A549 (cell line): Measurements from ENCODE around the gene ANKRD63. TPM values are rescaled to one million over a fixed set of nuclear protein-coding genes. Genes with fewer than 3 reads are reported as not detected.

Experiments
- ATAC-seq, 2 experiments: fragments of 200-7000 bp in 1 of 2; fragments of >200 bp in 1 of 2; cut with Nextera tagmentation in 1 of 2; cut with Tn5 transposase in 1 of 2; 3 replicates each; pipeline versions ENCODE4 v1.8.0 to v1.9.1; 2018 to 2020; ENCODE audit warnings: mild to moderate bottlenecking in 1 of 2, moderate library complexity in 1 of 2
- CTCF ChIA-PET: fragments of 300-600 bp; sonication (Branson Sonifier 250); formaldehyde crosslinking; extraction: SDS; loops from one replicate; lab custom pipeline; 2021; ENCODE audit warnings: antibody characterized with exemption, inconsistent platforms; lab: Yijun Ruan, JAX
- POLR2A ChIA-PET: fragments of 350-600 bp; formaldehyde crosslinking; extraction: SDS; loops from one replicate; lab custom pipeline; 2021; ENCODE audit warnings: antibody characterized with exemption, inconsistent platforms; lab: Yijun Ruan, JAX
- DNase-seq, 2 experiments: peaks; one replicate each; pipeline versions ENCODE4 v3.0.0 to v3.0.0-alpha.2; 2011 to 2016; ENCODE audit warnings: low read depth in 1 of 2, low spot score in 1 of 2
- FAIRE-seq: peaks from 2 replicates; lab custom pipeline; 2011; peaks lifted over from hg19 to GRCh38; lab: Jason Lieb, UNC
- H3K27ac ChIP-seq, 2 experiments: fragments of >200 bp; sonication (Bioruptor Twin); formaldehyde crosslinking; 3 replicates each; pipeline ENCODE4 v1.5.1; 2016 to 2017
- H3K4me1 ChIP-seq: fragments of >200 bp; sonication (Bioruptor Twin); formaldehyde crosslinking; 3 replicates; pipeline ENCODE4 v1.6.1; 2016
- H3K4me2 ChIP-seq: fragments of >200 bp; sonication (Bioruptor Twin); formaldehyde crosslinking; 3 replicates; pipeline ENCODE4 v1.6.1; 2016
- H3K4me3 ChIP-seq: fragments of >200 bp; sonication (Bioruptor Twin); formaldehyde crosslinking; 3 replicates; pipeline ENCODE4 v1.5.1; 2016
- H3K9me3 ChIP-seq: fragments of >200 bp; sonication (Bioruptor Twin); formaldehyde crosslinking; 3 replicates; pipeline ENCODE4 v1.6.1; 2016
- BHLHE40 ChIP-seq: IDR thresholded peaks from 2 replicates; pipeline ENCODE4 v1.6.1; 2012; ENCODE audit warnings: low read depth, low read length, inconsistent platforms
- CBX2 ChIP-seq: fragments of 200-600 bp; sonication (generic); IDR thresholded peaks from 2 replicates; pipeline ENCODE4 v1.6.1; 2016; ENCODE audit warnings: low read depth, mild to moderate bottlenecking, borderline replicate concordance
- EHF ChIP-seq: fragments of 250-450 bp; sonication (Bioruptor Pico); IDR thresholded peaks from 2 replicates; pipeline ENCODE4 v1.5.0; 2020; ENCODE audit warnings: mild to moderate bottlenecking
- FOSB ChIP-seq: fragments of 250-450 bp; sonication (Bioruptor Pico); IDR thresholded peaks from 2 replicates; pipeline ENCODE4 v1.5.0; 2020; ENCODE audit warnings: mild to moderate bottlenecking, moderate library complexity
- FOSL2 ChIP-seq, 2 experiments: fragments of 450-650 bp in 1 of 2; fragments of >200 bp in 1 of 2; sonication (Bioruptor Twin) in 1 of 2; formaldehyde crosslinking; IDR thresholded peaks; 2 replicates each; pipeline versions ENCODE4 v1.5.0 to v1.6.1; 2016 to 2020; ENCODE audit warnings: mild to moderate bottlenecking in 1 of 2, moderate library complexity in 1 of 2
- HDAC2 ChIP-seq: fragments of 200-600 bp; sonication (generic); IDR thresholded peaks from 2 replicates; pipeline ENCODE4 v1.6.1; 2016
- HEYL ChIP-seq: fragments of 250-450 bp; sonication (Bioruptor Pico); IDR thresholded peaks from 2 replicates; pipeline ENCODE4 v1.8.0; 2021; ENCODE audit warnings: mild to moderate bottlenecking, moderate library complexity
- HOXB5 ChIP-seq: fragments of 250-450 bp; sonication (Bioruptor Pico); IDR thresholded peaks from 2 replicates; pipeline ENCODE4 v1.5.0; 2020; ENCODE audit warnings: mild to moderate bottlenecking, moderate library complexity
- JUN ChIP-seq, 2 experiments: fragments of >200 bp; sonication (Bioruptor Twin); formaldehyde crosslinking; IDR thresholded peaks; 2 replicates in 1 of 2; 3 replicates in 1 of 2; pipeline ENCODE4 v1.6.1; 2016 to 2017
- NFE2L2 ChIP-seq: fragments of 150-350 bp; conservative IDR thresholded peaks from 2 replicates; pipeline ENCODE4 v1.6.1; 2014; ENCODE audit warnings: low read length
- NR3C1 ChIP-seq: fragments of >200 bp; sonication (Bioruptor Twin); formaldehyde crosslinking; IDR thresholded peaks from 3 replicates; pipeline ENCODE4 v1.6.1; 2017
- RAD21 ChIP-seq, 2 experiments: fragments of >200 bp in 1 of 2; sonication (Bioruptor Twin) in 1 of 2; formaldehyde crosslinking in 1 of 2; IDR thresholded peaks in 1 of 2; conservative IDR thresholded peaks in 1 of 2; 2 replicates in 1 of 2; 3 replicates in 1 of 2; pipeline ENCODE4 v1.6.1; 2012 to 2018; ENCODE audit warnings: inconsistent platforms in 1 of 2
- RARB ChIP-seq: fragments of 250-450 bp; sonication (Bioruptor Pico); IDR thresholded peaks from 2 replicates; pipeline ENCODE4 v1.8.0; 2021; ENCODE audit warnings: mild to moderate bottlenecking, moderate library complexity
- RFX5 ChIP-seq: fragments of 450-650 bp; IDR thresholded peaks from 2 replicates; pipeline ENCODE4 v1.7.1; 2014; ENCODE audit warnings: antibody characterized with exemption, mild to moderate bottlenecking, moderate library complexity
- TFCP2L1 ChIP-seq: fragments of 250-450 bp; sonication (Bioruptor Pico); IDR thresholded peaks from 2 replicates; pipeline ENCODE4 v1.5.0; 2021; ENCODE audit warnings: mild to moderate bottlenecking
- TP53 ChIP-seq: fragments of 250-450 bp; sonication (Bioruptor Pico); IDR thresholded peaks from 2 replicates; pipeline ENCODE4 v1.5.0; 2021; ENCODE audit warnings: mild to moderate bottlenecking, moderate library complexity
- WGBS: methylation state at CpG from one replicate; pipeline ENCODE4 v1.1.6; 2017; ENCODE audit errors: missing lambda C conversion rate; 5-methylcytosine and 5-hydroxymethylcytosine counted together
- polyA plus RNA-seq, 4 experiments: library from polyadenylated mRNA; depleted of rRNA in 3 of 4; stranded (reverse); fragments of >200 nt; fragmentation: RNase III in 1 of 4; extraction: RNeasy Plus Mini Kit Qiagen cat#74134 plus additional on column Dnase treatment in 1 of 4; gene quantifications; 2 replicates in 3 of 4; 3 replicates in 1 of 4; pipeline ENCODE4 v1.2.3, GENCODE V29; 2011 to 2017
- TF ChIP-seq, protein P1 (sequence below): IDR thresholded peaks from 2 replicates; pipeline ENCODE4 v1.6.1; 2012
- TF ChIP-seq, protein P2 (sequence below): fragments of >200 bp; sonication (Bioruptor Twin); formaldehyde crosslinking; IDR thresholded peaks from 3 replicates; pipeline ENCODE4 v1.6.1; 2016
- TF ChIP-seq, protein P3 (sequence below): fragments of 200-600 bp; sonication (generic); IDR thresholded peaks from 2 replicates; pipeline ENCODE4 v1.6.1; 2016; ENCODE audit warnings: antibody characterized with exemption, mild to moderate bottlenecking, moderate library complexity
- TF ChIP-seq, protein P4 (sequence below): fragments of >200 bp; sonication (Bioruptor Twin); formaldehyde crosslinking; IDR thresholded peaks from 2 replicates; pipeline ENCODE4 v1.6.1; 2016
- TF ChIP-seq, protein P5 (sequence below): IDR thresholded peaks from 2 replicates; pipeline ENCODE4 v1.6.1; 2012

ANKRD63 gene
- polyA plus RNA-seq, 2 of the 4 experiments (the other 2 are of a cell fraction), result 0.25 TPM; not detected in 1

DNA sequence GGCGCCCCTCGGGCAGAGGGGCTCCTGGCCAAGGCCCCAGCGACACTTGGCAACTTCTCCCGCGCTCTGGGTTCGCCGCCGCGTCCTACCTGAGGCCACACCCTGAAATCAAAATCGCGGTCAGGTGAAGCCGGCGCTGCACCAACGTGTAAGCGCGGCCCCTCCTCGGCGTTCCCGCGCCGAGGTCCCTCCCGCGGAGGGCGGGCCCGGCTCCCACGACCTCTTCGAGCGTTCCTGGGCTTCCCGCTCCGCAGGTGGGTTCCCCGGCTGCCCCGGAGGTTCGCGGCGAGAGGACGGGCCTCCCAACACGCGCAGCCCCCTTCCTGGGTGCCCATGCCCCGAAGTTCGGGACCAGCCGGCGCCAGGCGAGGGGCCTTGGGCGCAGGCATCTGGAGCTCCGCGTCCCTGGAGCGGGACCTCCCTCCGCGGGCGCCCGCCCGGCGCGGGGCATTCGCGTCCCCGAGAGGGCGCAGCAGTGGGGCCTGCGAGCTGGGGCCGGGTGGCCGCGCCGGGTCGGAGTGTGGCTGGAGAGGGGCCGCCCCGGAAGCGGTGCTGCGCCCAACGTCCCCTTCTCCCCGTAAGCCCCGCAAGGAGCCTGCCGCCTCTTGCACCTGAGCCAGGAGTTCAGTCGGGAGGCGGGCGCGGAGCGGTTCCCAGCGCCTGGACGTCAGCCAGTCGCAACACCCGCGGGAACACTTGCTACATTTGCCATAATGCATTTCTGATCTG, 30.3 kb downstream of the ANKRD63 start (continued):
- TF ChIP-seq HDAC2 (no peak), TFCP2L1 (CRISPR knock-in tag) (no peak)
- TF ChIP-seq, protein P1, sequence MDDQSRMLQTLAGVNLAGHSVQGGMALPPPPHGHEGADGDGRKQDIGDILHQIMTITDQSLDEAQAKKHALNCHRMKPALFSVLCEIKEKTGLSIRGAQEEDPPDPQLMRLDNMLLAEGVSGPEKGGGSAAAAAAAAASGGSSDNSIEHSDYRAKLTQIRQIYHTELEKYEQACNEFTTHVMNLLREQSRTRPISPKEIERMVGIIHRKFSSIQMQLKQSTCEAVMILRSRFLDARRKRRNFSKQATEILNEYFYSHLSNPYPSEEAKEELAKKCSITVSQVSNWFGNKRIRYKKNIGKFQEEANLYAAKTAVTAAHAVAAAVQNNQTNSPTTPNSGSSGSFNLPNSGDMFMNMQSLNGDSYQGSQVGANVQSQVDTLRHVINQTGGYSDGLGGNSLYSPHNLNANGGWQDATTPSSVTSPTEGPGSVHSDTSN, result no peak

DNA sequence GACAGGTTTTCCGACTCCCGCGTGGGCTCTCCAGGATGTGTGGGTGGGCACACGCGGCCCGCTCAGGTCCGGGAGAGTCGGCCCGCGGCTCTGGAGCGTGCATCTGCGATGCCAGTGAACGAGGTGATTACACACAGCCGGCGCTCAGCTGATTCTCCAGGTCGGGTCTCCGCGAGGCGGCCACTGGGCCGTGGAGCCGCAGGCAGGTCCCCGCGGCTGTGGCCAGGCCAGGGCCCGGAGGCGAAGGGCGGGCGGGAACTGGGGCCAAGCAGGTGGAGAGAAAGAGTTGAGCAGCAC, 30.8 kb downstream of the ANKRD63 start:
- TF ChIP-seq, protein P2, sequence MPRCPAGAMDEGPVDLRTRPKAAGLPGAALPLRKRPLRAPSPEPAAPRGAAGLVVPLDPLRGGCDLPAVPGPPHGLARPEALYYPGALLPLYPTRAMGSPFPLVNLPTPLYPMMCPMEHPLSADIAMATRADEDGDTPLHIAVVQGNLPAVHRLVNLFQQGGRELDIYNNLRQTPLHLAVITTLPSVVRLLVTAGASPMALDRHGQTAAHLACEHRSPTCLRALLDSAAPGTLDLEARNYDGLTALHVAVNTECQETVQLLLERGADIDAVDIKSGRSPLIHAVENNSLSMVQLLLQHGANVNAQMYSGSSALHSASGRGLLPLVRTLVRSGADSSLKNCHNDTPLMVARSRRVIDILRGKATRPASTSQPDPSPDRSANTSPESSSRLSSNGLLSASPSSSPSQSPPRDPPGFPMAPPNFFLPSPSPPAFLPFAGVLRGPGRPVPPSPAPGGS, result no peak
- TF ChIP-seq CBX2, result no peak
- TF ChIP-seq FOSL2 (IDR thresholded peaks at IDR 0.05), result no peak
- no peak for TF ChIP-seq FOSL2 (CRISPR knock-in tag; IDR thresholded peaks at IDR 0.05)
- no peak for TF ChIP-seq NFE2L2
- TF ChIP-seq JUN (IDR thresholded peaks at IDR 0.05), result no peak
- TF ChIP-seq EHF (CRISPR knock-in tag), result no peak
- TF ChIP-seq BHLHE40, result no peak
- no peak for TF ChIP-seq TP53 (CRISPR knock-in tag)
- TF ChIP-seq, protein P3, sequence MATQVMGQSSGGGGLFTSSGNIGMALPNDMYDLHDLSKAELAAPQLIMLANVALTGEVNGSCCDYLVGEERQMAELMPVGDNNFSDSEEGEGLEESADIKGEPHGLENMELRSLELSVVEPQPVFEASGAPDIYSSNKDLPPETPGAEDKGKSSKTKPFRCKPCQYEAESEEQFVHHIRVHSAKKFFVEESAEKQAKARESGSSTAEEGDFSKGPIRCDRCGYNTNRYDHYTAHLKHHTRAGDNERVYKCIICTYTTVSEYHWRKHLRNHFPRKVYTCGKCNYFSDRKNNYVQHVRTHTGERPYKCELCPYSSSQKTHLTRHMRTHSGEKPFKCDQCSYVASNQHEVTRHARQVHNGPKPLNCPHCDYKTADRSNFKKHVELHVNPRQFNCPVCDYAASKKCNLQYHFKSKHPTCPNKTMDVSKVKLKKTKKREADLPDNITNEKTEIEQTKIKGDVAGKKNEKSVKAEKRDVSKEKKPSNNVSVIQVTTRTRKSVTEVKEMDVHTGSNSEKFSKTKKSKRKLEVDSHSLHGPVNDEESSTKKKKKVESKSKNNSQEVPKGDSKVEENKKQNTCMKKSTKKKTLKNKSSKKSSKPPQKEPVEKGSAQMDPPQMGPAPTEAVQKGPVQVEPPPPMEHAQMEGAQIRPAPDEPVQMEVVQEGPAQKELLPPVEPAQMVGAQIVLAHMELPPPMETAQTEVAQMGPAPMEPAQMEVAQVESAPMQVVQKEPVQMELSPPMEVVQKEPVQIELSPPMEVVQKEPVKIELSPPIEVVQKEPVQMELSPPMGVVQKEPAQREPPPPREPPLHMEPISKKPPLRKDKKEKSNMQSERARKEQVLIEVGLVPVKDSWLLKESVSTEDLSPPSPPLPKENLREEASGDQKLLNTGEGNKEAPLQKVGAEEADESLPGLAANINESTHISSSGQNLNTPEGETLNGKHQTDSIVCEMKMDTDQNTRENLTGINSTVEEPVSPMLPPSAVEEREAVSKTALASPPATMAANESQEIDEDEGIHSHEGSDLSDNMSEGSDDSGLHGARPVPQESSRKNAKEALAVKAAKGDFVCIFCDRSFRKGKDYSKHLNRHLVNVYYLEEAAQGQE, result no peak
- TF ChIP-seq, protein P4, sequence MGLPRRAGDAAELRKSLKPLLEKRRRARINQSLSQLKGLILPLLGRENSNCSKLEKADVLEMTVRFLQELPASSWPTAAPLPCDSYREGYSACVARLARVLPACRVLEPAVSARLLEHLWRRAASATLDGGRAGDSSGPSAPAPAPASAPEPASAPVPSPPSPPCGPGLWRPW, result no peak
- TF ChIP-seq RFX5, result no peak
- TF ChIP-seq TFCP2L1 (CRISPR knock-in tag), result no peak
- TF ChIP-seq NR3C1, result no peak
- no peak for TF ChIP-seq FOSB
- TF ChIP-seq RARB, result no peak
- no peak for TF ChIP-seq HEYL (CRISPR knock-in tag)
- TF ChIP-seq RAD21 (conservative IDR thresholded peaks at IDR 0.05 in 1 of 2, IDR thresholded peaks at IDR 0.05 in 1 of 2), result no peak
- TF ChIP-seq HOXB5 (CRISPR knock-in tag), result no peak
- TF ChIP-seq, protein P5, sequence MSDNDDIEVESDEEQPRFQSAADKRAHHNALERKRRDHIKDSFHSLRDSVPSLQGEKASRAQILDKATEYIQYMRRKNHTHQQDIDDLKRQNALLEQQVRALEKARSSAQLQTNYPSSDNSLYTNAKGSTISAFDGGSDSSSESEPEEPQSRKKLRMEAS, result no peak
- Histone ChIP-seq H3K9me3 (no peaks in the 10 kb centered on the region), H3K4me2 (no peak overlapping the region), H3K4me3 (no peak overlapping the region), H3K4me1 (no peaks in the 10 kb centered on the region), H3K27ac (no peak overlapping the region)
- WGBS, result 93% methylated on average over 20 of the region's 27 CpGs
- DNase-seq (no peak), FAIRE-seq (no peak), ATAC-seq (no peak)
- POLR2A ChIA-PET, result no interaction called here
- CTCF ChIA-PET, result no interaction called here
